ENCODE measurements around the gene JMJD8. TPM values are rescaled to one million over a fixed set of nuclear protein-coding genes. Genes with fewer than 3 reads are reported as not detected.

Gene JMJD8
- total and polyA plus RNA-seq, 9 of the 15 experiments (the other 6 are each of a cell fraction or from before 2014, with no cell fraction given) = 1.2 to 50.6 (median 29.3) TPM

GRCh38 chr16:709566-710499, 25.7 kb upstream of the JMJD8 start (continued):
- TF ChIP-seq ZNF518B (CRISPR knock-in tag; IDR thresholded peaks at IDR 0.05) = no peak
- TF ChIP-seq ATF4 (CRISPR knock-in tag; IDR thresholded peaks at IDR 0.05) = no peak
- no peak for TF ChIP-seq THRAP3 (IDR thresholded peaks at IDR 0.05; ENCODE audit: borderline replicate concordance)
- TF ChIP-seq LEF1 (IDR thresholded peaks at IDR 0.05) = no peak
- TF ChIP-seq ZNF224 (CRISPR knock-in tag; IDR thresholded peaks at IDR 0.05) = no peak
- no peak for TF ChIP-seq HSF4 (CRISPR knock-in tag; IDR thresholded peaks at IDR 0.05; ENCODE audit: borderline replicate concordance)
- no peak for TF ChIP-seq ZNF583 (CRISPR knock-in tag; IDR thresholded peaks at IDR 0.05)
- peak; percentile 42; the same call in 1 of the 2 replicates for TF ChIP-seq FOSL1 (tag; conservative IDR thresholded peaks at IDR 0.05)
- TF ChIP-seq, protein P1, sequence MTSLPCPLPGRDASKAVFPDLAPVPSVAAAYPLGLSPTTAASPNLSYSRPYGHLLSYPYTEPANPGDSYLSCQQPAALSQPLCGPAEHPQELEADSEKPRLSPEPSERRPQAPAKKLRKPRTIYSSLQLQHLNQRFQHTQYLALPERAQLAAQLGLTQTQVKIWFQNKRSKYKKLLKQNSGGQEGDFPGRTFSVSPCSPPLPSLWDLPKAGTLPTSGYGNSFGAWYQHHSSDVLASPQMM (CRISPR knock-in tag; IDR thresholded peaks at IDR 0.05) = no peak
- TF ChIP-seq, protein P2, sequence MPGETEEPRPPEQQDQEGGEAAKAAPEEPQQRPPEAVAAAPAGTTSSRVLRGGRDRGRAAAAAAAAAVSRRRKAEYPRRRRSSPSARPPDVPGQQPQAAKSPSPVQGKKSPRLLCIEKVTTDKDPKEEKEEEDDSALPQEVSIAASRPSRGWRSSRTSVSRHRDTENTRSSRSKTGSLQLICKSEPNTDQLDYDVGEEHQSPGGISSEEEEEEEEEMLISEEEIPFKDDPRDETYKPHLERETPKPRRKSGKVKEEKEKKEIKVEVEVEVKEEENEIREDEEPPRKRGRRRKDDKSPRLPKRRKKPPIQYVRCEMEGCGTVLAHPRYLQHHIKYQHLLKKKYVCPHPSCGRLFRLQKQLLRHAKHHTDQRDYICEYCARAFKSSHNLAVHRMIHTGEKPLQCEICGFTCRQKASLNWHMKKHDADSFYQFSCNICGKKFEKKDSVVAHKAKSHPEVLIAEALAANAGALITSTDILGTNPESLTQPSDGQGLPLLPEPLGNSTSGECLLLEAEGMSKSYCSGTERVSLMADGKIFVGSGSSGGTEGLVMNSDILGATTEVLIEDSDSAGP (CRISPR knock-in tag; IDR thresholded peaks at IDR 0.05) = no peak
- no peak for TF ChIP-seq TAF7 (tag; IDR thresholded peaks at IDR 0.05)
- no peak for TF ChIP-seq ZNF121 (CRISPR knock-in tag; conservative IDR thresholded peaks at IDR 0.05)
- TF ChIP-seq NEUROD1 (IDR thresholded peaks at IDR 0.05; ENCODE audit: borderline replicate concordance, low read depth, low read length, partially characterized antibody) = peak; percentile 100
- no peak for TF ChIP-seq CBFB (CRISPR knock-in tag; IDR thresholded peaks at IDR 0.05)
- TF ChIP-seq ZKSCAN3 (CRISPR knock-in tag; IDR thresholded peaks at IDR 0.05) = no peak
- TF ChIP-seq SMAD2 (IDR thresholded peaks at IDR 0.05; ENCODE audit: low read depth, low read length) = no peak
- peak; percentile 32; the same call in 1 of the 2 replicates for TF ChIP-seq ZBTB7A (IDR thresholded peaks at IDR 0.05; ENCODE audit: borderline replicate concordance, control insufficient read depth, low read depth, low read length)
- no peak for TF ChIP-seq NCOR1 (IDR thresholded peaks at IDR 0.05)
- no peak for TF ChIP-seq CBX3 (IDR thresholded peaks at IDR 0.05; ENCODE audit: borderline replicate concordance in 1 of 2, low read length in 2 of 2)
- peak; percentile 99 for TF ChIP-seq MYNN (IDR thresholded peaks at IDR 0.05)
- 0 out of 2 replicates have a peak, but pooled peaks have one; percentile 57 for TF ChIP-seq MYNN (CRISPR knock-in tag; IDR thresholded peaks at IDR 0.05)
- TF ChIP-seq ZNF165 (CRISPR knock-in tag; IDR thresholded peaks at IDR 0.05; ENCODE audit: borderline replicate concordance) = no peak

All from K562 (cell line).